GM12873 (cell line): ENCODE data around the gene ELOVL7.

ENCODE experiments used
- TF ChIP-seq, protein P1 (sequence below): IDR thresholded peaks from 2 replicates; pipeline ENCODE4 v1.5.1; 2012; ENCODE audit warnings: low read depth, mild to moderate bottlenecking, moderate library complexity, low read length, control low read depth; ENCODE audit not compliant: insufficient read depth; ENCODE audit errors: missing control alignments

The ELOVL7 gene

DNA sequence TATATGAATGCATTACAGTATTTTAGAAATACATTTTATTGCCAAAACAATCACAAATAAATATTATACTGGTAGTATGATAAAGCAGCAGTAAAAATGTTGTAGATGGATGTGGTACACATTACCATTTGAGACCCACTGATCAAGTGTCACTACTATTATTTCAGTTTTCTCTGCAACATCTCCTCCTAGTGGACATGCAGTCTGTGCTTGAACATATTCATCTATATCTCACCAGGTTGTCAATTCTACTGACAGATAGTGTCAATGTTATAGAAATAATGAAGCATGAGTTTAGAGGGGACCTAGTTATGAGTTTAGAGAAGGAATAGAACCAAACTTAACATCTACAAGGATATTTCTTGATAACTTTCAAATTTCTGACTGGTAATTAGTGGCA is 39.2 kb upstream of the ELOVL7 start:
- TF ChIP-seq, protein P1, sequence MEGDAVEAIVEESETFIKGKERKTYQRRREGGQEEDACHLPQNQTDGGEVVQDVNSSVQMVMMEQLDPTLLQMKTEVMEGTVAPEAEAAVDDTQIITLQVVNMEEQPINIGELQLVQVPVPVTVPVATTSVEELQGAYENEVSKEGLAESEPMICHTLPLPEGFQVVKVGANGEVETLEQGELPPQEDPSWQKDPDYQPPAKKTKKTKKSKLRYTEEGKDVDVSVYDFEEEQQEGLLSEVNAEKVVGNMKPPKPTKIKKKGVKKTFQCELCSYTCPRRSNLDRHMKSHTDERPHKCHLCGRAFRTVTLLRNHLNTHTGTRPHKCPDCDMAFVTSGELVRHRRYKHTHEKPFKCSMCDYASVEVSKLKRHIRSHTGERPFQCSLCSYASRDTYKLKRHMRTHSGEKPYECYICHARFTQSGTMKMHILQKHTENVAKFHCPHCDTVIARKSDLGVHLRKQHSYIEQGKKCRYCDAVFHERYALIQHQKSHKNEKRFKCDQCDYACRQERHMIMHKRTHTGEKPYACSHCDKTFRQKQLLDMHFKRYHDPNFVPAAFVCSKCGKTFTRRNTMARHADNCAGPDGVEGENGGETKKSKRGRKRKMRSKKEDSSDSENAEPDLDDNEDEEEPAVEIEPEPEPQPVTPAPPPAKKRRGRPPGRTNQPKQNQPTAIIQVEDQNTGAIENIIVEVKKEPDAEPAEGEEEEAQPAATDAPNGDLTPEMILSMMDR = peak; percentile 42

DNA sequence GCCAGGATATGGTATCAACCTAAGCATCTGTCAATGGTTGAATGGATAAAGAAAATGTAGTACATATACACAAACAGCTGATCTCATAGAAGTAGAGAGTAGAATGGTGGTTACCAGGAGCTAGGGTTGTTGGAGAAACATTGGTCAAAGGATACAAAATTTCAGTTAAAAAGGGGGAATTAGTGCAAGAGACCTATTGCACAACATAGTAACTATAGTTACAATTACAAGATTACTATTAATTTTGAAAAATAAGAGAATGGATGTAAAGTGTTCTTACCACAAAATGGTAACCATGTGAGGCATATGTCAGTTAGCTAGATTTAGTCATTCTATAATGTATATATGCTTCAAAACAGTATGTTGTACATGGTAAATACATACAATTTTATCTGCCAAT is 28.8 kb upstream of the ELOVL7 start:
- TF ChIP-seq, protein P1 = no peak

DNA sequence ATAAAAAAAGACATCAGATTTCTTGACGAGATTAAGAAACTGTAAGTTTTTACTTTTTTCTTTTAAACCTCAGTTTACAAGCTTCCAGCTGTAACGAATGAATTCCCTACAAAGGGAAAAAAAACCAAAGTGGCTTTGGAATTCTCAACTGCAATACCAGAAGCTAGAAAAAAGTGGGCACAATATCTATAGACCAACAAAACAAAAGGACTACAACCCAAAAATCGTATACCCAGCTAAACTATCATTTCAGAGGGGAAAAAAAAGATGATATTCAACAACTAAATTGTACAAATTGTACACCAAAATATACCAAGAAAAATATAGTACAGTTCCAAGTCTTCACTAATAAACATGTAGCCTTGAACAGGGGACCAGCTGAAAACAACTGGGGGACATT is 26.8 kb upstream of the ELOVL7 start:
- TF ChIP-seq, protein P1 = no peak

DNA sequence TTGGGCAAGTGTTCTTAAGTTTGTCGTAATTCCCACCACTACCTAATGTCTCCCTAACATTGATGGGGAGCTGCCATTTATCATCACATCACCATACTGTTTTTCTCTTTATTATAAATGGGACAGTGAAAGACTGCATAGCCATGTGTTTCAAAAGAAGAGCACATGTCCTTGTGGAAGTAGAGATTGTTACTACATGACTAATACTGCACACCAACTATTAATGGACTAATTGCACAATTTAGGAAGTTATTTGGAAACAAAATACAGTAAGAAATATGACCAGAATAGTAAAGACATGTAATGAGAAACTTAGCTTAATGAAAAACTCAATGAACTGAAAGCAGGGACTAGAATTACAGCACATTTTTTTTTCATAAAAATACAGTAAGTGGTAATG is 12.0 kb upstream of the ELOVL7 start:
- TF ChIP-seq, protein P1 = no peak

DNA sequence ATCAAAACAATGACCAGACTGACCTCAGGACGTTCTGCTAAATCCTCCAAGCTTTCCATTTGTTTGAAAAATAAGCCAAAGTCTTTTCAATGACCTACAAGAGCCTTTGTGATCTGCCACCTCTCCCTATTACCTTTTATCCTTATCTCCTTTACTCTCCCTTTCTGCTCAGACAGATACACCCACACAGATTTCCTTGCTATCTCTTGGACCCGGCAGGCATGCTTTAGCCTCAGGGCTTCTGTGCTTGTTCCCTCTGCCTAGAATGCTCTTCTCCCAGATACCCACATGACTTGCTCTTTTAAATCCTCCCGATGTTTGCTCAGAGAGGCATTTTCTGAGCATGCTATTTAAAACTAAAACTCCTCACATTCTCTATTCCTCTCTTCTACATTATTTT is 8.9 kb upstream of the ELOVL7 start:
- TF ChIP-seq, protein P1 = no peak

DNA sequence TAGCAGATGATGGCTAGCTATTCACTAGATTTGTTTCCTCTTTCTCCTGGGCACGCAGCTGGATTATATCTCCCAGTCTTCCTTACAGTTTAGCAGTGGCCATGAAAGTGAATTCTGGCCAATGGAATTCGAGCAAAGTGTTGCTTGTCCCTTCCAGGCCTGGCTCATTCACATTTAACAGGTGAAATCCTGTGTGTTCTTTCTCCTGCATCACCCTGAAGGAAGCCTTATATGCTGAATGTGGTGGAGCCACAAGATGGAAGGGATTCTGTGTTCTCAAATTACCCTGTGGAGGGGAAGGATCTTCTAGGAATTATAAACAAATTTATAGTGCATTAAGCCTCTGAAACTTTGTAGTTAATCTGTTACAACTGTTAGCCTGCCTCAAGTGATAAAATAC is 8.2 kb upstream of the ELOVL7 start:
- TF ChIP-seq, protein P1 = no peak

DNA sequence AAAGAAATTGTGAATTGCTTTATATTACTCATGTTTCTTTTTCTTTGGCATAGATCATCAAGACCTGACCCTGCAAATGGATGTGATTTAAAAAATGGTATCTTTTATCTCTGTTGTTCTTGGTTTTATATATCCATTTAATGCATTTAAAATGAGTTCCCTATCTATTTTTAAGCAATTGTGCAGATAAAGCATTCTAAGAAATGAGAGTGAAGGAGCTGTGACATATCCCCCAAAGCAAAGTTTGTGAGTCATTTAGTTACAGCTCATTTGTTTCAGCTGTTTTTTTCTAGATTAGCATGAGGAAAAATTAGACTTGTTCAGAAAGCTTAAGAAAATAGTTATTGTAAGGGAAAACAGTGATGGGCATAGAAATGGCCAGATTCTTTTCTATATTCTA is 7.6 kb upstream of the ELOVL7 start:
- TF ChIP-seq, protein P1 = no peak
